Midbrain (tissue), 1 donor: ENCODE measurements around the gene TIMM8B.
"Not testable (repeated sequence)": the region's sequence is repeated elsewhere in the genome, so short reads cannot be mapped to it uniquely, and the experiment has no call there.

Experiments used
- DNase-seq: peaks from one replicate; lab custom pipeline; 2025; lab: John Stamatoyannopoulos, UW

TIMM8B gene

GRCh38 chr11:112073941-112074811, 12.4 kb downstream of the TIMM8B start, which contains the start of the genes NKAPD1 and PIH1D2:
Gene NKAPD1, plus strand, starts transcription at chr11:112074299. Its CDS starts 1,276 bp downstream, at chr11:112075575.
Gene PIH1D2, minus strand, starts transcription at chr11:112074017. Its CDS starts 843 bp downstream, at chr11:112073174.
- peak; percentile 87 for DNase-seq

GRCh38 chr11:112062923-112063322, 23.6 kb downstream of the TIMM8B start:
- DNase-seq: no peak

GRCh38 chr11:112058103-112058502, 28.5 kb downstream of the TIMM8B start:
- DNase-seq: no peak

GRCh38 chr11:112057170-112057569, 29.4 kb downstream of the TIMM8B start:
- DNase-seq: no peak

- DNase-seq: no peak
Measured at GRCh38 chr11:112051768-112052167, 34.8 kb downstream of the TIMM8B start.

- no peak for DNase-seq
Measured at GRCh38 chr11:112050721-112051120, 35.8 kb downstream of the TIMM8B start.

- DNase-seq: no peak
Measured at GRCh38 chr11:112049777-112050176, 36.8 kb downstream of the TIMM8B start.

- not testable (repeated sequence) for DNase-seq
Measured at GRCh38 chr11:112048256-112048655, 38.3 kb downstream of the TIMM8B start.

GRCh38 chr11:112046647-112047046, 39.9 kb downstream of the TIMM8B start:
- not testable (repeated sequence) for DNase-seq

- DNase-seq: no peak
Measured at GRCh38 chr11:112044961-112045360, 41.6 kb downstream of the TIMM8B start.

- no peak for DNase-seq
Measured at GRCh38 chr11:112042961-112043304, 43.6 kb downstream of the TIMM8B start.

- no peak for DNase-seq
Measured at GRCh38 chr11:112042161-112042960, 44.2 kb downstream of the TIMM8B start.

GRCh38 chr11:112037527-112037926, 49.0 kb downstream of the TIMM8B start:
- no peak for DNase-seq
